CD8-positive, alpha-beta memory T cell (primary cell): ENCODE measurements around the gene VILL. TPM values are rescaled to one million over a fixed set of nuclear protein-coding genes. Genes with fewer than 3 reads are reported as not detected.
A peak's percentile ranks its signal among the peaks of the same experiment; 100 is the strongest.

Experiments
- CTCF ChIA-PET: fragments of 350-600 bp; sonication (Branson Sonifier 250); formaldehyde crosslinking; loops from one replicate; lab custom pipeline; 2021; ENCODE audit warnings: antibody characterized with exemption; lab: Charles Lee
- POLR2A ChIA-PET: fragments of 350-600 bp; sonication (Branson Sonifier 250); formaldehyde crosslinking; loops from one replicate; lab custom pipeline; 2021; ENCODE audit warnings: antibody characterized with exemption; lab: Charles Lee
- DNase-seq, 5 donors: peaks; one replicate each; pipeline versions ENCODE4 v3.0.0 to v3.0.0-alpha.2; 2020 to 2022; ENCODE audit warnings: mixed read lengths in 1 of 5
- H3K27ac ChIP-seq: one replicate; pipeline ENCODE4 v1.7.0; 2013; ENCODE audit warnings: low read depth, mild to moderate bottlenecking, low read length, moderate library complexity
- H3K27me3 ChIP-seq: 2 replicates; pipeline ENCODE4 v1.7.0; 2013; ENCODE audit warnings: low read length, mild to moderate bottlenecking; ENCODE audit not compliant: insufficient read depth, poor library complexity, severe bottlenecking
- H3K36me3 ChIP-seq: 2 replicates; pipeline ENCODE4 v1.7.0; 2013; ENCODE audit warnings: mild to moderate bottlenecking, low read length, moderate library complexity; ENCODE audit not compliant: insufficient read depth
- H3K4me1 ChIP-seq: 2 replicates; pipeline ENCODE4 v1.7.0; 2013; ENCODE audit warnings: mild to moderate bottlenecking, low read length, moderate library complexity; ENCODE audit not compliant: insufficient read depth
- H3K4me3 ChIP-seq: 2 replicates; pipeline ENCODE4 v1.7.0; 2013; ENCODE audit warnings: mild to moderate bottlenecking, low read length
- H3K9me3 ChIP-seq: 2 replicates; pipeline ENCODE4 v1.7.0; 2013; ENCODE audit warnings: mild to moderate bottlenecking, low read length
- H3K27ac Mint-ChIP-seq, 8 donors: one replicate each; pipeline ENCODE4 v1.8.0; 2020 to 2021; ENCODE audit warnings: mixed read lengths in 8 of 8, mild to moderate bottlenecking in 6 of 8, inconsistent platforms in 3 of 8, moderate library complexity in 3 of 8
- H3K27me3 Mint-ChIP-seq, 2 donors: one replicate each; pipeline ENCODE4 v1.8.0; 2020 to 2021; ENCODE audit warnings: mixed read lengths in 2 of 2, mild to moderate bottlenecking in 1 of 2, moderate library complexity in 1 of 2
- H3K36me3 Mint-ChIP-seq, 3 donors: one replicate each; pipeline ENCODE4 v1.8.0; 2020 to 2021; ENCODE audit warnings: mixed read lengths in 3 of 3, inconsistent platforms in 1 of 3, mild to moderate bottlenecking in 1 of 3
- H3K4me1 Mint-ChIP-seq, 3 donors: one replicate each; pipeline ENCODE4 v1.8.0; 2020 to 2021; ENCODE audit warnings: mixed read lengths in 3 of 3, inconsistent platforms in 1 of 3, mild to moderate bottlenecking in 1 of 3
- H3K4me3 Mint-ChIP-seq, 7 donors: one replicate each; pipeline ENCODE4 v1.8.0; 2020 to 2021; ENCODE audit warnings: mixed read lengths in 7 of 7, mild to moderate bottlenecking in 6 of 7, moderate library complexity in 4 of 7, inconsistent platforms in 2 of 7
- H3K9me3 Mint-ChIP-seq, 5 donors: one replicate each; pipeline ENCODE4 v1.8.0; 2020 to 2022; ENCODE audit warnings: mixed read lengths in 5 of 5, mild to moderate bottlenecking in 3 of 5, moderate library complexity in 2 of 5, inconsistent platforms in 1 of 5
- polyA plus RNA-seq: library from polyadenylated mRNA; unstranded; fragments of 300-500 nt; fragmentation: Illumina TruSeq; gene quantifications from one replicate; pipeline ENCODE4 v1.2.3, GENCODE V29; 2021
- total RNA-seq, 2 experiments: library from RNA; stranded (reverse); gene quantifications; one replicate each; pipeline ENCODE4 v1.2.3, GENCODE V29; 2021

The VILL gene
- total and polyA plus RNA-seq, 3 experiments from 2014 or later = 14.7 to 16.8 (median 15.8) TPM

GRCh38 chr3:37956723-37957538, 33.7 kb upstream of the VILL start:
- Histone ChIP-seq H3K27ac (no peak overlapping the region), H3K36me3 (no peaks in the 10 kb centered on the region), H3K4me3 (peak overlapping the region; percentile 25), H3K4me1 (peaks cover 25% of the 10 kb centered on the region), H3K9me3 (no peaks in the 10 kb centered on the region), H3K27me3 (no peaks in the 10 kb centered on the region)
- no peaks in the 10 kb centered on the region for H3K27me3 Mint-ChIP-seq
- DNase-seq = peak in 1 of 5 donors; percentile 12
- peak overlapping the region in 7 of 8 donors; percentile 18 to 88 (median 77) for H3K27ac Mint-ChIP-seq
- H3K36me3 Mint-ChIP-seq = no peaks in the 10 kb centered on the region
- peaks cover 9 to 12% (median 11%) of the 10 kb centered on the region in 3 donors for H3K4me1 Mint-ChIP-seq
- POLR2A ChIA-PET = no interaction called here
- CTCF ChIA-PET = interaction anchor here (1.1 to 2.0 kb wide), 4 partner anchors 9 to 390 kb away, joined by 3 to 6 read pairs (median 4); partner anchors contain the start of gene XYLB
- H3K9me3 Mint-ChIP-seq = no peaks in the 10 kb centered on the region
- peak overlapping the region in 1 of 7 donors; percentile 8 for H3K4me3 Mint-ChIP-seq

DNA sequence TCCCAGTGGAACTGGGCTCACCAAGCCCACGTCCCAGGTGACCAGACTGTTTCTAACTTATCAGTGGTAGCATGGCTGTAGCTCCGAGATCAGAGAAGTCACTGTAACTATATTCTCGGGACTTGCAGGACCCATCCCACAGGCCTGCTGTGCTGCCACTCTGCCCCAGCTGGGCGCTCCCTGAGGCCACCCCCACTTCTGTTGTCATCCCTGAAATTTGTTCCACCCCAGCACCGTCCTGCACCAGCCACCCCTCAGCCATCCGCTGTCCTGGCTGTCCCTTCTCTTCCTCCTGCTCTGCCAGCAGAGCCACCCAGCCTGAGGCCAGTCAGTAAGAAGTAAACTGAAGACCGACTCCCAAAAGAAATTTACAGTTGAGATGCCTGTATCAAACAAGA, 33.0 kb upstream of the VILL start:
- CTCF ChIA-PET = interaction anchor here (1.9 to 2.0 kb wide), 2 partner anchors 10 to 389 kb away, joined by 4 read pairs; partner anchors contain the start of gene XYLB

GRCh38 chr3:37961622-37962431, 28.8 kb upstream of the VILL start:
- no peak overlapping the region for H3K4me3 Mint-ChIP-seq
- POLR2A ChIA-PET = no interaction called here
- H3K4me3 ChIP-seq = no peak overlapping the region
- H3K9me3 Mint-ChIP-seq = no peaks in the 10 kb centered on the region
- H3K4me1 ChIP-seq = peaks cover 11% of the 10 kb centered on the region
- peak overlapping the region in 2 of 8 donors; percentile 17 to 28 for H3K27ac Mint-ChIP-seq
- no peaks in the 10 kb centered on the region for H3K27me3 ChIP-seq
- CTCF ChIA-PET = interaction anchor here (1.6 to 2.4 kb wide), 2 partner anchors 13 to 106 kb away, joined by 4 to 10 read pairs; no protein-coding TSS in a partner anchor
- no peak for DNase-seq
- peaks cover 5 to 9% (median 8%) of the 10 kb centered on the region in 3 donors for H3K4me1 Mint-ChIP-seq
- no peaks in the 10 kb centered on the region for H3K9me3 ChIP-seq
- H3K27ac ChIP-seq = no peak overlapping the region
- no peaks in the 10 kb centered on the region for H3K27me3 Mint-ChIP-seq
- H3K36me3 Mint-ChIP-seq = no peaks in the 10 kb centered on the region
- no peaks in the 10 kb centered on the region for H3K36me3 ChIP-seq

More for the DNA sequence above, 33.0 kb upstream of the VILL start:
- Histone ChIP-seq H3K4me1 (peaks cover 25% of the 10 kb centered on the region), H3K36me3 (no peaks in the 10 kb centered on the region), H3K27me3 (no peaks in the 10 kb centered on the region), H3K4me3 (no peak overlapping the region), H3K9me3 (no peaks in the 10 kb centered on the region), H3K27ac (no peak overlapping the region)
- POLR2A ChIA-PET = no interaction called here
- Mint-ChIP-seq H3K9me3 (no peaks in the 10 kb centered on the region), H3K4me3 (no peak overlapping the region), H3K36me3 (no peaks in the 10 kb centered on the region), H3K27ac (peak overlapping the region in 7 of 8 donors; percentile 47 to 92 (median 83)), H3K27me3 (no peaks in the 10 kb centered on the region), H3K4me1 (peaks cover 9 to 12% (median 11%) of the 10 kb centered on the region in 3 donors)
- no peak for DNase-seq

GRCh38 chr3:37963016-37963415, 27.6 kb upstream of the VILL start:
- H3K36me3 Mint-ChIP-seq = no peaks in the 10 kb centered on the region

DNA sequence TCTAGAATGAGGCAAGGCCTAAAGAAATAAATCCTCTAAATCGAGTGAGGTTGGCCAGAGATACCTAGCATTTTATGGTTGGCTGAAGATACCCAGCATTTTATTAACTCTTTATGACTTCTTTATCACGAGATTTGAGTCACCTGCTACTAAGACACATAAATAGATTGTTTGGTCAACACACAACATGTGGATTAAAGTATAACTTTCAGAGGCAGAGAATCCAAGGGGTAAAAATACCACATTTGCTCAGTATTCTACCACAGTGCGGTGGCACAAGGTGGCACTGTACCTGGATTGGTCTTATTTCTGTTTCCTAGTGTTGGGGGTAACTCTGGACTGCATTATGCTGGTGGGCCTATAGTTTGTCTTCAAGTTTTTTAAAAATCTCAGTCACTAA, 27.0 kb upstream of the VILL start:
- Mint-ChIP-seq H3K27me3 (peaks cover 0 to 4% of the 10 kb centered on the region in 2 donors), H3K36me3 (no peaks in the 10 kb centered on the region), H3K27ac (no peak overlapping the region), H3K4me3 (no peak overlapping the region), H3K9me3 (no peaks in the 10 kb centered on the region), H3K4me1 (no peaks in the 10 kb centered on the region)
- Histone ChIP-seq H3K4me1 (no peaks in the 10 kb centered on the region), H3K27ac (no peak overlapping the region), H3K4me3 (no peak overlapping the region), H3K36me3 (no peaks in the 10 kb centered on the region), H3K27me3 (no peaks in the 10 kb centered on the region), H3K9me3 (no peaks in the 10 kb centered on the region)
- no peak for DNase-seq
- POLR2A ChIA-PET = interaction anchor here (0.6 kb wide), 1 partner anchor 174 kb away, joined by 4 read pairs; no protein-coding TSS in a partner anchor
- CTCF ChIA-PET = interaction anchor here (3.6 kb wide), 1 partner anchor 11 kb away, joined by 17 read pairs; no protein-coding TSS in a partner anchor

More at GRCh38 chr3:37963016-37963415, 27.6 kb upstream of the VILL start:
- Histone ChIP-seq H3K27me3 (no peaks in the 10 kb centered on the region), H3K36me3 (no peaks in the 10 kb centered on the region), H3K4me3 (no peak overlapping the region), H3K27ac (no peak overlapping the region), H3K9me3 (no peaks in the 10 kb centered on the region), H3K4me1 (no peaks in the 10 kb centered on the region)
- ChIA-PET POLR2A (no interaction called here), CTCF (interaction anchor here (2.4 kb wide), 1 partner anchor 11 kb away, joined by 10 read pairs; no protein-coding TSS in a partner anchor)
- H3K4me3 Mint-ChIP-seq = no peak overlapping the region
- H3K27me3 Mint-ChIP-seq = no peaks in the 10 kb centered on the region
- DNase-seq = no peak
- no peaks in the 10 kb centered on the region for H3K9me3 Mint-ChIP-seq
- no peaks in the 10 kb centered on the region for H3K4me1 Mint-ChIP-seq
- no peak overlapping the region for H3K27ac Mint-ChIP-seq

DNA sequence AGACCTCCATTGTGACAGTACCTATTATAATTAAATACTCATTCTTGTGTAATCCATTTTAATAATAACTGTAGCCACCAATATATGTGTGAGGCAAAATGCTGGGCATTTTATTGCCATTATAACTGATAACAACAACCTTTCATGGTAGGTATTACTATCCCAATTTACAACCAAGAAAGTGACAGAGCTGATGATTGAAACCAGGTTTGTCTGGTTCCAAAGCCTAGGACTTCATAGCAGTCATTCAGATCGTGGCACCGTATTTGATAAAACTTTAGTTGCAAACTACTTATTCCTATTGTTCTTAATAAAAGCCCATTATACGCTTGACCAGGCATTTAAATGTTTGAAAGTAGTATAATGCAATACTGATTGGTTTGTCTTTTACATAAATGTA, 26.4 kb upstream of the VILL start:
- Mint-ChIP-seq H3K4me3 (no peak overlapping the region), H3K27me3 (peaks cover 0 to 5% of the 10 kb centered on the region in 2 donors), H3K36me3 (no peaks in the 10 kb centered on the region), H3K27ac (no peak overlapping the region), H3K9me3 (no peaks in the 10 kb centered on the region), H3K4me1 (no peaks in the 10 kb centered on the region)
- Histone ChIP-seq H3K27ac (no peak overlapping the region), H3K9me3 (no peaks in the 10 kb centered on the region), H3K4me3 (no peak overlapping the region), H3K27me3 (no peaks in the 10 kb centered on the region), H3K36me3 (no peaks in the 10 kb centered on the region), H3K4me1 (no peaks in the 10 kb centered on the region)
- ChIA-PET POLR2A (interaction anchor here (0.6 kb wide), 1 partner anchor 173 kb away, joined by 4 read pairs; no protein-coding TSS in a partner anchor), CTCF (interaction anchor here (3.6 kb wide), 1 partner anchor 10 kb away, joined by 17 read pairs; no protein-coding TSS in a partner anchor)
- DNase-seq = no peak

- CTCF ChIA-PET = interaction anchor here (3.6 kb wide), 1 partner anchor 9 kb away, joined by 17 read pairs; no protein-coding TSS in a partner anchor
- no peak overlapping the region for H3K27ac Mint-ChIP-seq
Observed at GRCh38 chr3:37964716-37965115, 25.9 kb upstream of the VILL start.

More at GRCh38 chr3:37964716-37965115, 25.9 kb upstream of the VILL start:
- no peaks in the 10 kb centered on the region for H3K9me3 Mint-ChIP-seq
- no peaks in the 10 kb centered on the region for H3K4me1 Mint-ChIP-seq
- H3K36me3 Mint-ChIP-seq = no peaks in the 10 kb centered on the region
- Histone ChIP-seq H3K27me3 (no peaks in the 10 kb centered on the region), H3K4me3 (no peak overlapping the region), H3K27ac (no peak overlapping the region), H3K9me3 (no peaks in the 10 kb centered on the region), H3K36me3 (no peaks in the 10 kb centered on the region), H3K4me1 (no peaks in the 10 kb centered on the region)
- POLR2A ChIA-PET = no interaction called here
- no peak overlapping the region for H3K4me3 Mint-ChIP-seq
- no peak for DNase-seq
- H3K27me3 Mint-ChIP-seq = peaks cover 0 to 5% of the 10 kb centered on the region in 2 donors
